Ovary (tissue), 9 donors: ENCODE results near the gene FAM219A. TPM values are rescaled to one million over a fixed set of nuclear protein-coding genes. Genes with fewer than 3 reads are reported as not detected.

ENCODE experiments used
- DNase-seq, 5 donors: peaks; one replicate each; pipeline ENCODE4 v3.0.0-alpha.2; 2019 to 2020
- H3K27ac ChIP-seq, 2 donors: fragments of 200-600 bp; one replicate each; pipeline versions ENCODE4 v1.5.1 to v1.8.0; 2019 to 2022
- H3K27me3 ChIP-seq: fragments of 200-600 bp; one replicate; pipeline ENCODE4 v1.8.0; 2022
- H3K36me3 ChIP-seq: fragments of 200-600 bp; sonication (generic); one replicate; pipeline ENCODE4 v1.5.1; 2019
- H3K4me1 ChIP-seq: one replicate; pipeline ENCODE4 v1.8.1; 2013; ENCODE audit warnings: mild to moderate bottlenecking, moderate library complexity; ENCODE audit not compliant: insufficient read depth
- H3K4me3 ChIP-seq: fragments of 200-600 bp; sonication (generic); one replicate; pipeline ENCODE4 v1.5.1; 2017
- H3K9me3 ChIP-seq, 2 donors: fragments of 200-600 bp in 1 of 2; sonication (generic) in 1 of 2; one replicate each; pipeline versions ENCODE4 v1.5.1 to v1.8.1; 2013 to 2019; ENCODE audit warnings: mild to moderate bottlenecking in 1 of 2, moderate library complexity in 1 of 2
- EP300 ChIP-seq: sonication (generic); formaldehyde crosslinking; IDR thresholded peaks from one replicate; pipeline ENCODE4 v1.6.1; 2017; ENCODE audit warnings: antibody characterized with exemption
- POLR2A ChIP-seq: fragments of 450-650 bp; IDR thresholded peaks from one replicate; pipeline ENCODE4 v1.6.1; 2017; ENCODE audit warnings: antibody characterized with exemption, mild to moderate bottlenecking, moderate library complexity
- WGBS, 3 donors: extraction: QIAGEN DNeasy Blood & Tissue Kit in 1 of 3; methylation state at CpG; one replicate each; pipeline versions ENCODE4 v1.1.5 to v1.1.7; 2013 to 2017; 5-methylcytosine and 5-hydroxymethylcytosine counted together
- intact Hi-C, 4 donors: fragments of 100-400 bp; cut with DNase I; formaldehyde crosslinking; loops; one replicate each; pipeline versions ENCODE4 v1.11.0 to v1.15.1; 2022 to 2023
- polyA plus RNA-seq, 2 donors: library from polyadenylated mRNA; stranded (reverse); fragments of 200-250 nt in 1 of 2; fragments of 350-450 nt in 1 of 2; fragmentation: Illumina TruSeq in 1 of 2; extraction: RNeasy Lipid Tissue Mini Kit (QIAGEN cat#74804) in 1 of 2; gene quantifications; one replicate each; pipeline ENCODE4 v1.2.3, GENCODE V29; 2013 to 2014
- total RNA-seq, 7 donors: library from RNA; depleted of rRNA in 2 of 7; stranded (reverse); fragments of >200 nt in 2 of 7; fragmentation: NEBNext Ultra II Directional in 3 of 7; extraction: Animal tissue kit (Norgen Biotek cat#: 25700) in 3 of 7; gene quantifications; one replicate each; pipeline versions ENCODE4 v1.1.0 to v1.2.4, GENCODE V29; 2016 to 2023
- TF ChIP-seq, protein P1 (sequence below), 3 donors: fragments of 450-650 bp in 2 of 3; fragments of 200-600 bp in 1 of 3; IDR thresholded peaks; one replicate each; pipeline versions ENCODE4 v1.5.1 to v1.8.0; 2016 to 2022; ENCODE audit warnings: antibody characterized with exemption in 3 of 3, mild to moderate bottlenecking in 1 of 3
- donor health status: DM: no; HTN: no; CAD: no; lungs with moderate emphysema.
- donor health status: DM: no; HTN: no; CAD: no.
- donor health status: Bipolar disorder and iron deficiency.
- donor health status: DM: yes; HTN: yes; CAD: no.
- donor health status: DM: no; HTN: no; CAD: no.
- donor health status: DM: yes; HTN: yes; CAD: no.

FAM219A gene
- total and polyA plus RNA-seq, 9 donors, result 5.2 to 24.7 (median 15.2) TPM

DNA sequence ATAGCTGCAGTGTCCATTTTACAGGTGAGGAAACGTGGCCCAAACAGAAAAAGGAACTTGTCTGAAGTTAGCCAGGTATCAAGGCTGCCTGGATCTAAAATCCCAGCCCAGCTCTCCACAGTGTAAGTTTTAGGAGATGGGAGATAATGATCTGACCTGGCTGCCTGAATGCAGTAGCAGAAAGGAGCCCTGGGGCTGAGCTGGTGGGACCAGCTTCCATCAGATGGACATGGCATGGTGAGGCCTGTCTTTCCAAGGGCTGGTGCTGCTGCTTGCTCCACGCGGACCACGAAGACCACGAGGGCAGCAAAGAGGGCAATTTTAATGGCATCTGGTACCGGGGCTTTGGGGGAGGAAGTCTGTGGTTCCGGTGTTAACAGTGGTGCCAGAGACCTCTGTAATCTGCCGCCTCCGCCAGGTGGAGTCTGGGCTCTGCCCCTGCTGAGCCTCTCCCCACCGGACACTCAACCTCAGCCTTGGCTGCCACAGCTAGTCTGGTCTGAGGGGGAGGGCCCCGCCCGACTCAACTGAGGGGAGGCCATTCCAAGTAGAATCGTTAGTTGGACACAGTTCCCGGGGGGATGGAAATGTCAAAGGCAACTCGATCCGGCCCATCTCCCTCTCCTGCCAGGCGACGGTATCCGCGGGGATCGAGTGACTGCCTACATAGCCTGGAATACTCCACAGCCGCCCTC, 82.3 kb downstream of the FAM219A start:
- TF ChIP-seq POLR2A (no peak), EP300 (no peak)
- TF ChIP-seq, protein P1, sequence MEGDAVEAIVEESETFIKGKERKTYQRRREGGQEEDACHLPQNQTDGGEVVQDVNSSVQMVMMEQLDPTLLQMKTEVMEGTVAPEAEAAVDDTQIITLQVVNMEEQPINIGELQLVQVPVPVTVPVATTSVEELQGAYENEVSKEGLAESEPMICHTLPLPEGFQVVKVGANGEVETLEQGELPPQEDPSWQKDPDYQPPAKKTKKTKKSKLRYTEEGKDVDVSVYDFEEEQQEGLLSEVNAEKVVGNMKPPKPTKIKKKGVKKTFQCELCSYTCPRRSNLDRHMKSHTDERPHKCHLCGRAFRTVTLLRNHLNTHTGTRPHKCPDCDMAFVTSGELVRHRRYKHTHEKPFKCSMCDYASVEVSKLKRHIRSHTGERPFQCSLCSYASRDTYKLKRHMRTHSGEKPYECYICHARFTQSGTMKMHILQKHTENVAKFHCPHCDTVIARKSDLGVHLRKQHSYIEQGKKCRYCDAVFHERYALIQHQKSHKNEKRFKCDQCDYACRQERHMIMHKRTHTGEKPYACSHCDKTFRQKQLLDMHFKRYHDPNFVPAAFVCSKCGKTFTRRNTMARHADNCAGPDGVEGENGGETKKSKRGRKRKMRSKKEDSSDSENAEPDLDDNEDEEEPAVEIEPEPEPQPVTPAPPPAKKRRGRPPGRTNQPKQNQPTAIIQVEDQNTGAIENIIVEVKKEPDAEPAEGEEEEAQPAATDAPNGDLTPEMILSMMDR (IDR thresholded peaks at IDR 0.05), result no peak
- 15 to 17% (median 16%) methylated on average over 20 to 22 of the region's 22 CpGs for WGBS, 3 donors
- peak overlapping the region; percentile 73 for H3K4me3 ChIP-seq
- DNase-seq, result peak in 4 of 5 donors; percentile 36 to 50 (median 45)
- H3K9me3 ChIP-seq, result peaks cover 0 to 12% of the 10 kb centered on the region in 2 donors
- H3K27ac ChIP-seq, result no peak overlapping the region
- intact Hi-C loops, result loop anchor here in 1 of 4 donors (5.0 kb wide), 1 partner anchor 44 kb away; no protein-coding TSS in a partner anchor
- no peaks in the 10 kb centered on the region for H3K27me3 ChIP-seq
- no peaks in the 10 kb centered on the region for H3K36me3 ChIP-seq
- peaks cover 11% of the 10 kb centered on the region for H3K4me1 ChIP-seq

DNA sequence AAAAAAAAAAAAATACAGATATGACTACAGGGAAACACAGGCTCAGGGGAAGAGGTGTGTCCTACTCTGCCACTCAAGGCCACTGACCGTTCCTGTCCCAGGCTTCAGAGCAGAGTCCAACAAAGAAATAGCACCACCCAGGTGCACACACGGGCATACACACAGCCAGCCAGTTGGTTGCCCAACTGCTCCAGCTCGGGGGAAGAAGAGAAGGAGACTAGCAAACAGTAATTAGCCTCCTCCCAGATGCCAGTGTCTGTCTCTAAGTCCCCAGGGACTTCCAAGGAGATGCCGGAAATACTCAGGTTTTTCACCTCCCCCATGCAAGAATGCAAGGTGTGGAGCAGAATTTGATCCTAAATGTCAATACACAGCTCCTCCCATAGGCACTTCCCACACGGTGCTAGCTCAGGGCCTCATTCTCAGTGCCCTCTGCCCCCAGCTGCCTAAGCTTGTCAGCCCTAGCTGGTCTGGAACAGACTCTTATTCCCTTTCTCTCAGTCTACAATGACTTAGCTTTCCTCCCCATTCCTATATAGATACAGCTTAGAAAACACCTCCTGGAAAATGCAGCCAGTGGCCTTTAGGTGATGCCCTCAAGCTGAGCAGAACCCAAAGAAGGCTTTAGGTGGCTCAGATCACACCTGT, 83.3 kb downstream of the FAM219A start:
- Histone ChIP-seq H3K4me3 (no peak overlapping the region), H3K27me3 (no peaks in the 10 kb centered on the region), H3K4me1 (peaks cover 6% of the 10 kb centered on the region), H3K9me3 (peaks cover 0 to 18% of the 10 kb centered on the region in 2 donors), H3K36me3 (no peaks in the 10 kb centered on the region), H3K27ac (no peak overlapping the region)
- 54 to 62% (median 61%) methylated on average over 5 of the region's 5 CpGs for WGBS, 3 donors
- intact Hi-C loops, result loop anchor here in 1 of 4 donors (5.0 kb wide), 1 partner anchor 43 kb away; no protein-coding TSS in a partner anchor
- DNase-seq, result no peak
- TF ChIP-seq, protein P1 (IDR thresholded peaks at IDR 0.05), result no peak
- no peak for TF ChIP-seq EP300
- TF ChIP-seq POLR2A, result no peak

GRCh38 chr9:34374339-34374738, 84.0 kb downstream of the FAM219A start:
- intact Hi-C loops, result no loop called here
- H3K4me1 ChIP-seq, result peaks cover 1% of the 10 kb centered on the region

GRCh38 chr9:34373749-34374148, 84.6 kb downstream of the FAM219A start:
- Histone ChIP-seq H3K27me3 (no peaks in the 10 kb centered on the region), H3K4me1 (peaks cover 1% of the 10 kb centered on the region), H3K4me3 (no peak overlapping the region), H3K9me3 (peaks cover 0 to 18% of the 10 kb centered on the region in 2 donors), H3K27ac (no peak overlapping the region), H3K36me3 (no peaks in the 10 kb centered on the region)
- DNase-seq, result no peak
- intact Hi-C loops, result no loop called here
- TF ChIP-seq EP300, result no peak
- TF ChIP-seq, protein P1 (IDR thresholded peaks at IDR 0.05), result no peak
- no peak for TF ChIP-seq POLR2A
- 95 to 97% (median 95%) methylated on average over 2 of the region's 2 CpGs for WGBS, 3 donors

More at GRCh38 chr9:34374339-34374738, 84.0 kb downstream of the FAM219A start:
- no peaks in the 10 kb centered on the region for H3K27me3 ChIP-seq
- no peak overlapping the region for H3K27ac ChIP-seq
- H3K36me3 ChIP-seq, result no peaks in the 10 kb centered on the region
- TF ChIP-seq POLR2A (no peak), EP300 (no peak)
- TF ChIP-seq, protein P1 (IDR thresholded peaks at IDR 0.05), result no peak
- peaks cover 0 to 18% of the 10 kb centered on the region in 2 donors for H3K9me3 ChIP-seq
- no peak for DNase-seq
- no peak overlapping the region for H3K4me3 ChIP-seq
- 88 to 94% (median 94%) methylated on average over 3 of the region's 3 CpGs for WGBS, 3 donors
